GM19238 (cell line): ENCODE data around the gene RAI2.
"Not testable (repeated sequence)": the region's sequence is repeated elsewhere in the genome, so short reads cannot be mapped to it uniquely, and the experiment has no call there.

Experiments used
- DNase-seq: peaks from one replicate; pipeline ENCODE4 v3.0.0; 2011; ENCODE audit warnings: low spot score; ENCODE audit not compliant: insufficient read length

The RAI2 gene

DNA sequence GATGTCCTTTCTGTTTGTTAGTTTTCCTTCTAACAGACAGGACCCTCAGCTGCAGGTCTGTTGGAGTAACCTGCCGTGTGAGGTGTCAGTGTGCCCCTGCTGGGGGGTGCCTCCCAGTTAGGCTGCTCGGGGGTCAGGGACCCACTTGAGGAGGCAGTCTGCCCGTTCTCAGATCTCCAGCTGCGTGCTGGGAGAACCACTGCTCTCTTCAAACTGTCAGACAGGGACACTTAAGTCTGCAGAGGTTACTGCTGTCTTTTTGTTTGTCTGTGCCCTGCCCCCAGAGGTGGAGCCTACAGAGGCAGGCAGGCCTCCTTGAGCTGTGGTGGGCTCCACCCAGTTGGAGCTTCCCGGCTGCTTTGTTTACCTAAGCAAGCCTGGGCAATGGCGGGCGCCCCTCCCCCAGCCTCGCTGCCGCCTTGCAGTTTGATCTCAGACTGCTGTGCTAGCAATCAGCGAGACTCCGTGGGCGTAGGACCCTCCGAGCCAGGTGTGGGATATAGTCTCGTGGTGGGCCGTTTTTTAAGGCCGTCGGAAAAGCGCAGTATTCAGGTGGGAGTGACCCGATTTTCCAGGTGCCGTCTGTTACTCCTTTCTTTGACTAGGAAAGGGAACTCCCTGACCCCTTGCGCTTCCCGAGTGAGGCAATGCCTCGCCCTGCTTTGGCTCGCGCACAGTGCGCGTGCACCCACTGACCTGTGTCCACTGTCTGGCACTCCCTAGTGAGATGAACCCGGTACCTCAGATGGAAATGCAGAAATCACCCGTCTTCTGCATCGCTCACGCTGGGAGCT lies 74.3 kb downstream of the RAI2 start:
- not testable (repeated sequence) for DNase-seq

DNA sequence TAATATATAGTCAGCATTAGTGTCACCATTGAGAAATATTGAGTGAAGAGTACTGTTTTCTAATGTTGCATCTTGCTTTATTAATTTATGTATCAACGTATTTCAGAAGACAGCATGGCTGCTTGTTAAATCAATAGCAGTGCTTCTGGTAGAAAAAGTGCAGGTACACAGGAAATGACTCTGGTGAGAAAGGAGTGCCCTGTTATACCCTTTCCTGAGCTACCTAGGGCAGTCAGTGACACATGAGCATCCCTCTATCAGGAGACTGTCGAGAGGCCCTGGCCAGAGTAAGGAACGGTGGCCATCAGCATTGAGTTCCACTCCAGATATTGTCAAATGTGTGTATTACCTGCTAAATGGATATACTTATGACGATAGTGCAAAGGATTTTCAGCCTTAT lies 81.7 kb downstream of the RAI2 start:
- no peak for DNase-seq

DNA sequence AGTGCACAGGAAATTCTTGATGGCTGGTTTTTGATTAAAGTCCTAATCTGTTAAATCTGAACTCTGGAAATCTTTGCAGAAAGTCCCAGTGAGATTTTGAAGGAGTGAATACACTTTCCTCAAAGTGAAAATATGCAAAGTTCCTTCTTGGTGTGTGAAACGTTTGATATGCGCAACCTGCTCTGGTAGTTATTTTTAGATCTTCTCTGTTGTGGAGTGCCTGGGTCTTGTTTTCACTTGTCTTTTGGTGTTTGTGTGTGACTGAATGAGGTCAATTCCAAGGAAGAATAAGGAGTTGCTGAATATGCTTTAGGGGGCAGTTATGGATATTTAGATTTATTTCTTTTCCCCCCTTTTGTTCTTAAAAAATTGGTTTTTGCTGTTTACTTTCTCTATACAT lies 82.1 kb downstream of the RAI2 start:
- DNase-seq, result no peak

DNA sequence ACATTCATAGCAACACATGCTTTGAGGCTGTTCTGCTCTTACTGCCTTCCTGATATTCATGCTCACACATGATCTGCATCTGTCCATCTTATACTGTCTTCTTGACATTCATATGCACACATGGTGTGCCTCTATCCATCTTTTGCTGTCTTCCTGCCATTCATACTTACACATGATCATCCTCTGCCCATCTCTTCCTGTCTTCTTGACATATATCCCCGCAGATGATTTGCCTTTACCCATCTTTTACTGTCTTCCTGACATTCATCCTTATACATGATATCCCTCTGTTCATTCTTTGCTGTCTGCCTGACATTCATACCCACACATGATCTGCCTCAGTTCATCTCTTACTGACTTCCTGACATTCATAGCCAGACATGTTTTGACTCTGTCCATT lies 87.0 kb downstream of the RAI2 start:
- no peak for DNase-seq

DNA sequence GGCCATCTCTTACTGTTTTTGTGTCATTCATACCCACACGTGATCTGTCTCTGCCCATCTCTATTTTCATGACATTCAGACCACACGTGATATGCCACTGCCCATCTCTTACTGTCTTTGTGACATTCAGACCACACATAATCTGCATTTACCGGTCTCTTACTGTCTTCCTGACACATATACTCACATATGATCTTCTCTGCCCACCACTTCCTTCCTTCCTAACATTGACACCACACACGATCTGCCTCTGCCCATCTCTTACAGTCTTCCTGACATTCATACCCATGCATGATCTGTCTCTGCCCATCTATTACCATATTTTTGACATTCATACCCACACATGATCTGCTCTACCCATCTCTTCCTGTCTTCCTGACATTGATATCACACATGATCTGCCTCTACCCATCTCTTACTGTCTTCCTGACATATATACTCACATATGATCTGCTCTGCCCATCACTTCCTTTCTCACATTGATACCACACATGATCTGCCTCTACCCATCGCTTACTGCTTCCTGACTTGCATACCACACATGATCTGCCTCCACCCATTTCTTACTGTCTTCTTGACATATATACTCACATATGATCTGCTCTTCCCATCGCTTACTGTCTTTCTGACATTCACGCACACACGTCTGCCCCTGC lies 87.7 kb downstream of the RAI2 start:
- DNase-seq, result no peak

DNA sequence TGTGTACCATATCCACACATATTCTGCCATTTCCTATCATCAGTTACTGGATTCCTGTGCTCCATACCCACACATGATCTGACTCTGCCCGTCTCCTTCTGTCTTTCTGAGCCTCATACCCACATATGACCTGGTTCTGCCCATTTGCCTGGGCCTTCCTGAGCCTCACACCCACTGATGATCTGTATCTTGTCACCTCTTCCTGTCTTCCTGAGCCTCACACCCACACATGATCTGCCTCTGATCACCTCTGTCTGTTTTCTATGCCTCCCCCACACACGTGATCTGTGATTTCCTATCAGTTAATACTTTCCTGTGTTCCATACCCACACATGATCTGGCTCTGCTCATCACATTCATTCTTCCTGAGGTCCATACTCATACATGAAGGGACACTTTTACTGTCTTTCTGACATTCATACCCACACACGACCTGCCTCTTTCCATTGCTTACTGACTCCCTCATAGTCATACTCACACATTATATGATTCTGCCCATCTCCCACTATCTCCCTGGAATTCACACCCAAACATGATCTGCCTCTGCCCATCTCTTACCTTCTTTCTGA lies 91.3 kb downstream of the RAI2 start:
- DNase-seq, result no peak

DNA sequence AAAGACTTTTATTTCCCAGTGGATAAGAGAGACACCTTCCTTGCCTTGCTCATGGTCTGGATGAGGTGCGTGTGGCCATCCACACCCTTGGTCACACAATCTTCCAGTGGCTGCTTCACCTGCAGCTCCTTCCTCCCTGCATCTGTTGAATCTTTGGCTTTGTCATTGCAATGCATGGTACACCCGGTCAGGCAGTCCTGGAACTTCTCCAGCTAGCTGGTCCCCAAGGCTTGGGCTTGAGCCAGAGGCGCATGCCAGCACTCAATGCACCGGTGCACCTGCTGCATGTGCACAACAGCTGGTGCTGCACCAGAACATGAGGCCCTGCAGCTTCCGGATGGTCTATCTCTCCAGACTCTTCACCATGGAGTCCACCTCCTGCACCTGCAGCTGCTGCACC lies 92.1 kb downstream of the RAI2 start:
- no peak for DNase-seq

DNA sequence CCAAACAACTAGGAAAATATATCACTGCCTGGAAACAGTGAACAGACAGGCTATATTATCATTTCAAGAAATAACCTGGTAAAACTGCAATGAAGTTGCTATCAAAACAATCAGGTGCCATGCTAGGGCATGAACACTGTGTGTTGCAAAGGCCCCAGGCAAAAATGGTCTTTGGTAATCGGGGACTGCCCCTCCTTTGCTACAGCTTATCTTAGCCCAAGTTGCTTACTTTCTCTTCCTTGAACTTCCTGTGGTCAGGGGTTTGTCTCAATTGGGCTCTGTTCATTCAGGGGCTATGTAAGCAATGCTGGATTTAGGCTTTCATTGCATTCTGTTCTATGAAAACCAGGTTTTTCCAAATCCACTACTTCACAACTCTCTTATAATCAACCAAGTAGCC lies 93.4 kb downstream of the RAI2 start:
- no peak for DNase-seq

DNA sequence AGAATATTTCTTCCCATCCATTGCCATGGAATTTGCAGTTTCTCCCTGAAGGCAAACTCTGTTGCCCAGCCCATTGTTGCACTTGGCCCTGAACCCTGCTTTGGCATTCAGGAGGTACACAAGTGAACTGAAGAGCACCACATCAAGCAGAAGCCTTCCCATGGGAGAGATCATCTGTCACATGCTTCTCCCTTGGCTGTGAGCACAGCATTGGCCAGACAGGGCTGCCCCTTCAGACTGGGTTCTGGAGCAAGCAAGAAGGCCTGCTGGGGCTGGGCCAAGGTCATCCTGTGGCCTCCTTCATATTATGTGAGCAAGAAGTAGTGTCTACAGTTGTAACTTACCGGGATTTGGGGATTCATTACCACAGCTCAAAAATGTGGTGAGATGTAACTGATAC lies 101.1 kb downstream of the RAI2 start:
- DNase-seq, result no peak

DNA sequence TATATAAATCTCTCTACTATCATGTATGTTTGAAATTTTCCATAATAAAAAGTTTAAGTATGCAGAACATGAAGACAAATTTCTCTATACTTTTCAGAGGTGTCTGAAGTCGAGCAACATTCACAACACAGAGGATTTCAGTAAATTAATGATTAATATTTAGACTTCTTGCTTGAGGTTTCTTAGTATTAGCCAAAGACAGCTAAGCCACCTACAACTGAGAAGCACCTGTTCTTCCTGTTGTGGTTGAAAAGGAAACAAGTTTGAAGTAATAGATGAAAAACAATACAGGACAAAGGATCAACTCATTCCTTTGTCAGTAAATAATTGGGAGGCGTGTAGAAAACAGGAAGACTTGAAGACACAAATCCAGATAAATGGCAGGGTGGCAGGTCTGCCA lies 102.7 kb downstream of the RAI2 start:
- no peak for DNase-seq

DNA sequence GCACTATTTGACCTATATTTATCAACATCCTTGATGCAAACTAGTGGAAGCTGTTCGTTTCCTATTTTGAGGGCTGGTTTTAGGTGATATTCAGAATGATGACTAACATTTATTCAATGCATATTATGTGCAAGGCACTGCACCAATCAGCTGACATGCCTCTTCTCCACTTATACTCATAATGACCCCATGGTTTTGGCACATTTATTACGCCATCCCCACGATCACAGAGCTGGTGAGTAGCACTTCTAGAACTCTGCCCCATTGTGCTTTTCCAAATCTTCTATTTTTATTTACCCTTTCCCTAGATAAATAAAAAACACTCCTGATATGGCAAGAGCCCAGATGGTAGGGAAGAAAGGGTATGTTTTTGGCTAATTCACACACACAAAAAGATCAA lies 110.7 kb downstream of the RAI2 start:
- DNase-seq, result no peak
